ENCODE measurements around the gene SLC6A6. TPM values are rescaled to one million over a fixed set of nuclear protein-coding genes. Genes with fewer than 3 reads are reported as not detected.

SLC6A6 gene
- polyA plus RNA-seq, 12 donors: 2.7 to 15.2 (median 4.2) TPM; not detected in 1

DNA sequence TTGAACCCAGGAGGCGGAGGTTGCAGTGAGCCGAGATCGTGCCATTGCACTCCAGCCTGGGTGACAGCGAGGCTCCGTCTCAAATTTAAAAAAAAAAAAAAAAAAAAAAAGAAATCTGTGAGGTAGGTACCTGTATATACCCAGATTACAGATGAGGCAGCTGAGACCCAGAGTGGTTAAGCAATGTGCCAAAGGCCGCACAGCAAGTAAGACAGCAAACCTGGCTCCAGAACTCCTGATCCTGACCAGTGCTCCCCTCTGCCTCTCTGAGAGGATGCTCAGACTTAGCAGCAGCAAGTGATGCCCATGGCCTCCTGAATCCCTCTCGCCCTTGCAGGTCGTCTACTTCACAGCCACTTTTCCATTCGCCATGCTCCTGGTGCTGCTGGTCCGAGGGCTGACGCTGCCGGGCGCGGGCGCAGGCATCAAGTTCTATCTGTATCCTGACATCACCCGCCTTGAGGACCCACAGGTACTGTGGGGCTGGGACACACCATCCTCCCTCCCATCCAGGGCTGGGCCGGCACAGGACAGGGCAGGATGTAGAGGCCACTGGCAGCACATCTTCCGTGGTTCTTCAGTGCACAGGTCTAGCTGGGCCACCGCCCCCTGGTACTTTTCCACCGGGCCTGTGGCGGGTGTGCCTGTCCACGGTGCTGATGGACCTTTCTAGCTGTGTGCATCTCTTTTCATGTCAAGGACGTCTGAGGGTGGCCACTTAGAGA is 63.9 kb downstream of the SLC6A6 start:
- DNase-seq: no peak

DNA sequence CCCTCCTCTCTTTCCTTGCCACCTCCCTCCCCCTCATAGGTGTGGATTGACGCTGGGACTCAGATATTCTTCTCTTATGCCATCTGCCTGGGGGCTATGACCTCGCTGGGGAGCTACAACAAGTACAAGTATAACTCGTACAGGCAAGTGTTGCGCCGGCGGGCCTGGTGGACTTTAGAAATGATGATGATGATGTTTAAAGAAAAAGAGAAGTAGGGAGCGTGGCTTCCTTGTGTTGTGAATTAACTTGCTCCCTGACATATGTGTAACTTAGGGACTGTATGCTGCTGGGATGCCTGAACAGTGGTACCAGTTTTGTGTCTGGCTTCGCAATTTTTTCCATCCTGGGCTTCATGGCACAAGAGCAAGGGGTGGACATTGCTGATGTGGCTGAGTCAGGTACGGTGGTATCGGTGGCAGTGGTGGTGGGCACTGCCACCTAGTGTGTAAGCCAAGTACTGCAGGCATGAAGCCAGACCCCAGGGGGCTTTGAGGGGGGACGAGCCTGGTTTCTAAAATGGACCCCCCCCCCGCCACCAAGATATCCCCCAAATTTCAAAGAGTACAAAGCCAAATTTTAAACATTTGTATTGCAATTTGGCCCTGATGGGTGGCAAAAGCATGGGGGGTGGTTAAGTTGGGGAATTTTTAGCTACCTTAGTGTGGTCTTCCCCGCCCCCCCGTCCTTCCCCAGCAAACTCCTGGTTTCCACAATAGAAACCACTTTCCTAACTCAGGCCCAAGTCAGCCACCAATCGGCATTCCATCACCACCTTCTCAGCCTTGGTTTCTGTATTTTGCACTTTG is 65.6 kb downstream of the SLC6A6 start:
- DNase-seq: no peak

DNA sequence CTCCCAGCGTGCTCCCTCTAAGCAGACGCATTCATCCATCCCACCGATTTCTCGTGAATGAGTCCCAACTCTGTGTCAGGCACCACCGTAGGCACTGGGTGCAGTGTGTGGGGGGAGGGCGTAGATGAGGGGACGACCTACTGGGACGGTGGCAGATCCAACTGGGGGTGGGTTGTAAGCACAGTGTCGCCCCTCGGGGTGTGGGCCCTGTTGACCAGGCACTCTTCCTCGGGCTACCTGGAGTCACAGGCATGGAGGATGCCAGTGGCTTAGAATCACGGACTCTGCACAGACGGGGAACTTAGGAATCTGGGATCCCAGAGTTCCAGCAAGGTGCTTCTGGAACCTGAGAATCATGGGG is 66.2 kb downstream of the SLC6A6 start:
- DNase-seq: no peak

DNA sequence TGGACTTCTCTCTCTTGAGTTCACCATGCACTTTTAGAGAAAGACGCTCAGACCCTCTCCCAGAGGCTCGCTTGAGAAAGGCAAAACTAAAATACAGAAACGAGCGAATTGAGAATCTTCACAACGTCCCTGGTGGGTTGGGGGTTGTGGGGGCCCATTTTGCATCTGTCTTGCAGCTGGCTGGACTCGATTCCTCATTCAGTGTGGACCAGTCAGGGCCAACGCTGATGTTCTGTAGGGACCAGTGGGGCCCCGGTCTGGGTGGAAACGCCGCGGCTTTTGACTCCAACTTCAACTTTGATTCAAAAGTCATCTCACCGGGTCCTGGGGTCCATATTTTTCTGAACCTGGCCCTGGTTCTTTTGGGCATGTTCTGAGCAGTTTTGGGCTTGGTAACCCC is 68.1 kb downstream of the SLC6A6 start:
- DNase-seq: no peak

DNA sequence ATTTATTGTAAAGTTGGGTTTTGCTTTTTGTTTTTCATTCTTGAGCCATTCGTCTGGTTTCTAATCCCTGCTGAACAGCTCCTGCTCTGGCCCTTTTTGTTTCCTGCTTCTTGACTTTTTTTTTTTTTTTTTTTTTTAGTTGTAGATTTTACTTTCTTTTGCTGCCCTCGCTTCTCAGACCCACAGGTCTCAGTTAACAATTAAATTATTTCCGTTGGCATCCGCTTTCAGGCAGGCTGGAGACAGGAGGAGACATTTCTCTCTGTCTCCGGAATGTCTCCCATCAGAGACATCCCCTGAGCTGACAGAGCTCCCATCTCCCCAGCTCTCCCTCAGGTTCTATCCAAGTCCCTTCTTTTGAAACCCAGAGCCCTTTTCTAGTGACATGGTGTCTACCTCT is 68.6 kb downstream of the SLC6A6 start:
- no peak for DNase-seq

DNA sequence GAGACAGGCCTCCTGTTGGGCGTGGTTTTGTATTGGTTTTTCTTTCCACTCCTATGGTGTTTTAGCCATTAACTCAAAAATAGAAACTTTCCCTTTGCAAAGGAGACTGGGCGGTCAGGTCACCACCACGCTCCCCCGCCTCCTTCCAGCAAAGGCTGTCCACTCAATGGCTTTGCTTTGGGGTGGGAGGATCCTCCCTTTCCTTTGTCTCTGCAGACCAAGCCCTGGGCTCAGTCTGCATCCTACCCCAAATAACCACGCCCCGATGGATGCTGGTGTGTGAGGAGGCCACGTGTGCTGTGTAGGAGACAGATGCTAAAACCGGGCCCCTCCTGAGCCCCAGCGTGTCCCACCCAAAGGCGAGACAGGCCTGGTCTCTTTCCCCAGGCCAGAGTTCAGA is 69.3 kb downstream of the SLC6A6 start:
- no peak for DNase-seq

DNA sequence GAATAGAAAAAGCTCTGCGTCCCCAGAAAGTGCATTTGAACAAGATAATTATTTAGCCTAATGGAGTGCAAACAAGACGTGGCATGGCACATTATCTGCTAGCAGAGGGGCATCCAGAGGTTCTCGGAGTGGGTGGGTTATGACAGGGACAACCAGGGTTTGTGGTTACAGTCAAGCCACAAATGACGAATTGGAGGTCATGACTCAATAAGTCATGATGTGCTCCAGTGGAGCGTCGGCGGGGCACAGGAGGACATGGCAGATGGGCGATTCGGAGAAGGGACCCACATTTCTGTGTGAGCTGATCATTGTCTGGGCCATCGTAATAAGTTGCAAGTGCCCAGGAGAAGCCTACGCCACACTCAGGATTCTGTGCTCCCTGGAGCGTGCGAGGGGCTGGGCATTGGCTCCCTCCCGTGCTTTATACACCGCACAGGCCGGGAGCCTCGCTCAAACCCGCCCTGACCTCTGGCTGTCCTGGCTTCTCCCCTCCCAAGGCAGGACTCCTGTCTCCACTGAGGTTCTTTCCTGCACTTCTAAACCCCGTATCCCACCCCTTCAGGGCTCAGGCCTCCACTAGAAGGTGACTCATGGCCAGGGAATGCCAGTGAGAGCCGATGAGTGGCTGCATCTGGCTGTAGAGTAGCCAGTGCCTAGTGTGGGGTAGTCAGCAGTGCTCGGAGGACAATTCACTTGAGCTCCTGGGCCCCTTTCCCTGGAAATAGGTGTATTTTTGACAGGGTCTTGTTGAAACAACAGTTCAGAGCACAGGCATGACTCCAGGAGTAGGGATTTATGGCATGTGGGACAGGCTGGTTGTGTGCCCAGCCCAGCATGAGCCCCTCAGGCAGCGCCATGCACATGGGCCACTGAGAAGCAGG is 70.3 kb downstream of the SLC6A6 start:
- no peak for DNase-seq

DNA sequence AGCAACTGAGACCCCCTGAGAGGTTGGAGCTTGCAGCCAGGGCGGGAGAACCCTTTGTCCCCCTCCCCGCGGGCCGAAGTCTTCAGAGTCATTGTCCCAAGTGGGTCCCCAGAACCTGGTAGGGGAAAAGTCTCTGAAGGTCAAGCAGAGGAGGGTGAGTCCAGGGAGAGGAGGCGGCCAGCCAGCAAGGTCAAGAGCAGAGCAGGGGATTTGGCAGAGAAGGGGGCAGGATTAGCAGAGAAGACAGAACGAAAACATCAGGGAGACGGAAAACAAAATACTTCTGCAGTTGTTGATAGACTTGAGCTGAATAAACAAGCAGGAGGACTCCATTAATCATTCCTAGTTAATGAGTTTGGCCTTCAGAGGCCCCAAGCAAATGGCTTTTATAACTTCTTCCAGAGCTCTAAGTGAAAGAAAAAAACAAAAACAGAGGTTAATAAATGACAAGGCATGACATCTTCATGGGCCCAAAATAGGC is 71.0 kb downstream of the SLC6A6 start:
- DNase-seq: no peak

DNA sequence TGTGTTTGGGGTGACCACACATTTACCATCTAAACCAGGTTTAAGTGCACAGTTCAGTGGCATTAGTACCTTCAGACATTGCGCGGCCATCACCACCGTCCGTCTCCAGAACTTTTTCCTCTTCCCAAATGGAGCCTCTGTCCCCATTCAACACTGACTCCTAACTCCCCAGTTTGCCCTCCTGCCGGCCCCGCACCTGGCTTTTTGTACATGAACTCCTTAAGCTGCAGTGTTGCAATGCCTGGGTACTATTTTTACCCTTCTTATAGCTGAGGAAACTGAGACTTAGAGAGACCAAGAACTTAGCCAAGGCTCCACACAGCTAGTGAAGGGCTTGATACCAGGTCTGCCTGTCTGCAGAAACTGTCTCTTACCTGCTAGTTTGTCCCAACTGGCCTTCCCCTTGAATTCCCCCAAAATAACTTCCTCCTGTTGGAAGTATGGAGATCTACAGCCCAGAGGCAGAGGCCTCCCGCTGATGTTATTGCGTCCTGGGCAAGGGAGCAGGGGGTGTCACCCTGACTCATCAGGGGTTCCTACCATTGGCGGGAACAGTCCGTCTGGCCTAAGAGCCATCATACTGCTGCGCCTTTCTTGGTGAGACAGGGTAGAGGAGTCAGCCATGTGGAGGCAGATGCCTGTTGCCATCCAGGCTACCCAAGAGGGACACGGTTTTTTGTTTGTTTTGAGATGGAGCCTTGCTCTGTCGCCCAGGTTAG is 72.1 kb downstream of the SLC6A6 start:
- no peak for DNase-seq

DNA sequence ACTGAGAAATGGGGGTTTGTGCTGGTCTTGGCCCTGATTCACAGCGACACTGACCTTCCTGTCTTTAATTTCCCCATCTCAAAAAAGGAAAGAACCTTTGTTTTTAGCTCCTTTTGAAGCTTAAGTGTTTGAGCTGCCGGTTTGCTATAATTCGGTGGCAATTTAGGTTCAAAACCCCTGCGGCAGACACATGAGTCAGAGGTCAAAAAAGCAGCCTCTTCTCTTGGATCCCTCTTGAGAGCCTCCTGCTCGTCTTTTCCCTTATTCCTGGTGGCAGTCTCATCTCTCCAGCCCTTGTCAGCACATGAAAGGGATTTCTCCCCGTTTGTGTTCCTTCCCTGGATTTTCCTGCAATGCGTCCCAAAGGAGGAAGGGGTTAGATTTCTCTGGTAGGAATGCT is 73.2 kb downstream of the SLC6A6 start:
- no peak for DNase-seq

DNA sequence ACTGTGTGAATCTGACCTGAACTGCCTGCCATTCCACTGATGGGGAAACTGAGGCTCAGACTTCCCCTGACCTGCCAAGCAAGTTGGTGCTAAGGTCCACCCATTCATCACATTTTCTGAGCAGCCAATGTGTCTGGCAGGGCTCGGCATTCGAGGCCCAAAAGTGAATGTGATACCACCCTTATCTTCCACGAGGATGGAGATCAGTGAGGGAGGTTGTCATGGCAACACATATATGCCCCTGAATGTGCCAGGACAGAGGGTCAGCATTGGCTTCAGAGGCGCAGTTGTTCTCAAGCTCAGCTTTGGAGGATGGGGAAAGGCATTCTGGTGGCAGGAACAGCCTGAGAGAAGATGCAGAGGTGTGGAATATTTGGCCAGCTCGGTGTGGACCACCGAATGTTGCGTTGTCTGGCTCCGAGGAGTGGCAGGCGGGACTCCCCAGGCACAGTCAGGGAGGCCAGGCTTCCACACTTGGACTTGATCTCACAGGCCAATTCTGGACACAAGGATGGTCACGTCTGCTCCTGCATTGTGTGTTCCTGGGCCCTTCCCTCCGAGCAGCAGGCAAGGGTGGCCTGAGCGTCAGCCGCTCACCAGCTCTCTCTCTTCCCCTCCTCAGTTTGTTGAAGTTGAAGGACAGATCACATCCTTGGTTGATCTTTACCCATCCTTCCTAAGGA is 74.3 kb downstream of the SLC6A6 start:
- DNase-seq: no peak

DNA sequence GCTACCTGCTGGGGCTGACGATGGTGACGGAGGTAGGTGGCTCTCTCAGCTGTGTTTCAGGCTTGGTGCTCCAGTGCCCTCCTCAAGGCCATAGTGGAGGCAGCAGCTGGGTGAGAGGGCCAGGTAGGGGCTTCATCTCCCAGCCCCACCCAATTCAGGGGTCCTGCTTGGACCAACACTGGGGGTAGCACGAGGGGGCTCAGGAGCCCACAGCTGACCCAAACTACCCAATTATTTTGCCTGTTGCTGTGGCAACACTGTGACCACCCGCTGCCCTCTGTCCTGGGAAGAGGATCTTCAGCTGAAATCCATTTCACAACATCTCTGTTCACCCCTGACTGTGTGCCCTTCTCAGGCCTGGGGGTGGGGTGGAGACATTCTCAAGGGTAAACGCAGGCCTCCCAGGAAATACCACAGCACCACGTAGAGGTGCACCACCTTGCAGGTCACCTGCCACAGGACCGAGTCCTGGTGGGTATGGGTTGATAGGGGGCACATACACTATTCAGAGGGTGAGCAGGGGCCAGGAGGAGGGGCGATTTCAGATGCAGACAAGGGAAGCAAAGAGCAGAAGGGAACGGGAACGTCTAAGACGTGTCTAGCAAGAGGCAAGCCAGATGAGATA is 75.0 kb downstream of the SLC6A6 start:
- DNase-seq: no peak

DNA sequence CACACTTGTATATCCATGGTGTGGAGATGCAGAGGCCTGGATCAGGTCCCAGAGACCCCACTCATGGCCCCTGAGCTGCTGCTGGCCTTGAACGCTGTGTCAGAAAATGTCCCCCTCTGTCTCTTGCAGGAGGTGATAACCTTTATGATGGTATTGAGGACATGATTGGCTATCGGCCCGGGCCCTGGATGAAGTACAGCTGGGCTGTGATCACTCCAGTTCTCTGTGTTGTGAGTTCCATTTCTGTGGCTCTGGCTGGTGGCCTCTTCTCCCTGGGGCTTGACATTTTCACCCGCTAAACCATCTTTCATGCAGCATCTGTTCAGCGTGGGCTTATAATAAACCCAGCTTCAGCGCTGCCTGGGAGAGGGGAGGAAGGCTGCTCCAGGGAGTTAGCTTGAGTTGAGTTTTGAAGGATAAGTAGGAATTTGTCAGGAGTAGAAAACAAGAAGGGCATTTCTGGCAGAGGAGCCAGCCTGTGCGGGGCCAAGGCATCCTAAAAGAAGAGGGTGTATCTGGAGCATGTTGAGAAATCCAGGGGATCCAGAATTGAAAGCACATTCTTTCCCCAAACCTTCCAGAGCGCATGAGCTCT is 76.6 kb downstream of the SLC6A6 start:
- no peak for DNase-seq

DNA sequence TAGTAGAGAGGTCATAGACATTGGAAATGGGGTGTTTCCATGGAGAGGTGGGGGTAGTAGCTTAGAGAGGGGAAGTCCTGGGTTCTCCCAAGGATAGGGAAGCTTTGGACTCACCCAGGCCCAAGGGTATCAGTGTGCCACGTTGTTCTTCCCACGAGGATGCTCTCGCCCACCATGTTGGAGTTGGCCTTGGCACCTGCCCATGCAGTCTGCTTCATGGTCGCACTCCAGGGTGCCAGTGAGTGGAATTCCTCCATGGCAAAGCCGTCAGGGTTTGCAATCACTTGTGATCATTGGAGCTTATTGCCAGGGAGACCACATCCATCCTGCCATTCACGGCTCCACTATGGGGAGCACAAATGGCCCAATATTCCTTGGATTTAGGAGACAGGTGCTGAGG is 77.2 kb downstream of the SLC6A6 start:
- no peak for DNase-seq

DNA sequence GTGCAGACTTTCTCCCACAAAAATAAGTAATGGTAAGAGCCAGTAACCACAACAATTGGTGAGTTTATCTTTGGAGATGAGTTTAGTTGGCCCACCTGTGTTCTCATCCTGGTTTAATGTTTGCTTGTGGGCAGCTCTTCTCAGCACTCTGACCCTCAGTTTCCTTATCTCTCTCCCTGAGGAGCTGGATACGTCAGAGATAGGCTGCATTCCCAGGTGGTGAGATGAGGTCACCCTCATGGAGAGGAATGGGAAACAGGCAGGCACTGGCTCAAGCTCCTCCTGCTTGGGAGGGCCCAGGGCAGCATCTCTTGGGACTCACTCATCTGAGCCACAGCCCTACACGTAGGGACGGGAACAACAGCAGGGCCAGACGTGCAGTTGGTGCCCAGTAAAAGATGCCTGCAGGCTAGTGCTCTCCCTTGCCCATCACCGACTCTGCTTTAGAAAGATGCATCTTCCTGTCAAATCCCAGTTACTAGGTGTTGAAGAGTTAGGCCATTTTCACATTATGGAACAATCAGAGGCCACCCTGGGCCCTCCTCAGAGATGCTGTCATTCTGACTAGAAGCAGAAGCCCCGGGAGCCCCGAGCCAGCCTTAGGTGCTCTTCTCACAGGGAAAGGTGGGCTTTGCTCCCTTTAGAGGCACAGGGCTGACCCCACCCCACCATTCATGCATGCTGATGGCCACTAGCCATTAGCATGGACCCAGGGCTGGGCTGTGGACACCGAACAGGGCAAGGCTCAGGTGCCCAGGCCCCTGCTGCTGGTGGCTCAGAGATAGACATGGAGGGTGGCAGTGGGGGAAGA is 78.0 kb downstream of the SLC6A6 start:
- no peak for DNase-seq

DNA sequence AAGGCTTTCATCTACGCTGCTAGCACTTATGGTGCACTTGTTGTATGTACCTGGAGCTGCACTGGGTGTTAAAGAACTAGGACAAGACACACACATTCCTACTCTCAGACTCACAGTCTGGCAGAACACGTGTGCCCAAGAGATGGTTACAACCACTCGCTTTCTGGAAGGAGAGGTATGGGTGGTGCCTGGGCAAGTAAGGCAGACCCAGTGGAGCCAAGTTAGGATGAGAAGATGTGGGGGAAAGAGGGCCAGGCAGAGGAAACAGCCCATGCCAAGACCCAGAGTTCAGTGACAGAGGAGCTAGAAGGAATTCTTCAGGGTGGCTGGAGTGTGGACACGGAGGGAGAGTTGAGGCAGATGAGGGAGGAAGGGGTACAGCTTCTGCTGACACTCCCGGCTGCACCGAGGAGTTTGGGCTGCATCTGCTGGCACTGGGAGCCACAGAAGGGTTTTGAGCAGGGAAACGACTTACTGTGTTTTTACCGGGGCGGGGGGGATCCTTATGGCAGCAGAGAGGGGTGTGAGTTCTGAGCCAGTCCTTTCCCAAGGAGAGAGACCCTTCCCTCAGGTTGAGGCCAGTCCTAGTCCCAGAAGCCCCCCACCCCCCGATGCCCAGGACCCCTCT is 78.7 kb downstream of the SLC6A6 start:
- DNase-seq: no peak

DNA sequence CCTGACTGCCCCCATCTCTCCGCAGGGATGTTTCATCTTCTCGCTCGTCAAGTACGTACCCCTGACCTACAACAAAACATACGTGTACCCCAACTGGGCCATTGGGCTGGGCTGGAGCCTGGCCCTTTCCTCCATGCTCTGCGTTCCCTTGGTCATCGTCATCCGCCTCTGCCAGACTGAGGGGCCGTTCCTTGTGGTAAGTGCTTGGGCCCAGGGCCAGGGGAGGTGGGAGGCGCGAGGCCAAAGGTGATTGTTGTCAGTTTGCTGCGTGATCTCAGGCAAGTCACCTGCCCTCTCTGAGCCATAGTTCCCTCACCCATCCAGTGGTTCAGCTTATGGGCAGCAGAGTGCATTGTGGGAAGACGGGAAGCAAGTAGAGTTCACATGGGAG is 79.2 kb downstream of the SLC6A6 start:
- no peak for DNase-seq

DNA sequence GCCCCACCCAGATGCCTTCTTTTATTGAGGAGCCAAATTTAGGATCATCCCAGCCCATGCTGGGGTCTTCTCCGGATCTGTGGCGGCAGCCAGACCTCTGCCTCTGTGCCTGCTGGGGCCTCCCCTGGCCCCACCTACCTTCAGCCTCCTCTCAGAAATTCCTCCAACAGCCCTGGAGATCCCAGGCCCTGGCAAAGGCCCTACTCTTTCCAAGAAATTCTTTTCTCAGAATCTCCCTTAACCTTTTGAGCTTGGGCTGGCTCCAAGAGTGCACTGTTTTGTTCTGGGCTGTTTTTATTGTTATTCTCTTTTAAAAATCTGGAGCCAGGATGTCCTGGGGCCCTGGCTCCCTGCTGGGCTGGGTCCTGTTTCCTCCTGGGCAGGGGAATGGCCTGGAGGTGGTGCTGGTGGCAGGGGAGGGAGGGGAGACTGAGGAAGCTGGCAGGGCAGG is 79.9 kb downstream of the SLC6A6 start:
- DNase-seq: peak; percentile 36

DNA sequence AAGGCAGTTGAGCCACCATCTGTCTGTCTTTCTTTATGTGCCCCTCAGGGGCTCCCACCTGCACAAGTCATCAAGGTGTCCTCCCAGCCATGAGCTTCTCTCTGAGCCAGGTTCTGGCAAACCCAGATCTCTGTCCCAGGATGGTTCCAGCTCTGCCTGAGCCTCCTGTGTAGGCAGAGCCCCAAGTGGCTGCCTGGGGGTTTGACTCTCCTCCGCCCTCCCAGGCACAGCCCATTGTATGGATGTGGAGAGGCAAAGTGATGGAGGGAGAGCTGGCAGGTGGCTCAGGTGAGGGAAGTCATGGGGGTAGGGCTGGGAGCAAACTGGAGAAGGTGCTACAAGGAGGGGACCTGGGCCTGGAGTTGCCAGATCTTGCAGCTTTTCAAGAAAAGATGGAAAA is 80.9 kb downstream of the SLC6A6 start:
- DNase-seq: no peak

Data from muscle of arm (tissue), 12 donors.